H1 (cell line): Measurements from ENCODE around the gene PABPC1L. TPM values are rescaled to one million over a fixed set of nuclear protein-coding genes. Genes with fewer than 3 reads are reported as not detected.
A peak's percentile ranks its signal among the peaks of the same experiment; 100 is the strongest.

Source experiments
- ASH2L ChIP-seq: fragments of 200-600, 300-600 bp; sonication (generic); IDR thresholded peaks from one replicate; pipeline ENCODE4 v1.7.1; 2017; ENCODE audit warnings: low read length
- BCL11A ChIP-seq, 2 experiments: IDR thresholded peaks; one replicate each; pipeline ENCODE4 v1.6.1; 2011; ENCODE audit warnings: low read depth in 2 of 2, low read length in 2 of 2, mild to moderate bottlenecking in 2 of 2
- BRCA1 ChIP-seq: IDR thresholded peaks from 2 replicates; pipeline ENCODE4 v1.6.1; 2012; ENCODE audit warnings: low read depth, low read length, improper control_type of control experiment
- CHD2 ChIP-seq: IDR thresholded peaks from 2 replicates; pipeline ENCODE4 v1.6.1; 2012; ENCODE audit warnings: low read length, improper control_type of control experiment
- EP300 ChIP-seq, 2 experiments: IDR thresholded peaks; 1 replicate in 1 of 2; 2 replicates in 1 of 2; pipeline ENCODE4 v1.6.1; 2011 to 2012; ENCODE audit warnings: low read depth in 2 of 2, low read length in 2 of 2, mild to moderate bottlenecking in 2 of 2, borderline replicate concordance in 1 of 2, inconsistent platforms in 1 of 2, moderate library complexity in 1 of 2
- GABPA ChIP-seq: IDR thresholded peaks from 2 replicates; pipeline ENCODE4 v1.6.1; 2011; ENCODE audit warnings: mild to moderate bottlenecking, low read length, moderate library complexity, borderline replicate concordance; ENCODE audit not compliant: insufficient read depth
- JUND ChIP-seq: IDR thresholded peaks from 2 replicates; pipeline ENCODE4 v1.6.1; 2011; ENCODE audit warnings: mild to moderate bottlenecking, improper control_type of control experiment, low read length
- KDM1A ChIP-seq: fragments of 200-600, 300-600 bp; sonication (generic); IDR thresholded peaks from 2 replicates; pipeline ENCODE4 v1.7.1; 2016; ENCODE audit warnings: mild to moderate bottlenecking, low read length, borderline replicate concordance
- MAX ChIP-seq: IDR thresholded peaks from 2 replicates; pipeline ENCODE4 v1.6.1; 2012; ENCODE audit warnings: inconsistent platforms
- POLR2AphosphoS5 ChIP-seq: IDR thresholded peaks from 2 replicates; pipeline ENCODE4 v1.6.1; 2011; ENCODE audit warnings: low read depth, low read length
- RAD21 ChIP-seq, 2 experiments: IDR thresholded peaks in 1 of 2; conservative IDR thresholded peaks in 1 of 2; 2 replicates each; pipeline ENCODE4 v1.6.1; 2011; ENCODE audit warnings: low read depth in 2 of 2, low read length in 2 of 2, improper control_type of control experiment in 1 of 2, inconsistent platforms in 1 of 2, mild to moderate bottlenecking in 1 of 2, moderate library complexity in 1 of 2
- TCF12 ChIP-seq: IDR thresholded peaks from 2 replicates; pipeline ENCODE4 v1.6.1; 2011; ENCODE audit warnings: low read depth, mild to moderate bottlenecking, low read length
- USF2 ChIP-seq: IDR thresholded peaks from 2 replicates; pipeline ENCODE4 v1.6.1; 2011; ENCODE audit warnings: low read length, improper control_type of control experiment
- polyA plus RNA-seq, 7 experiments: library from polyadenylated mRNA; depleted of rRNA in 3 of 7; stranded (reverse) in 5 of 7; unstranded in 2 of 7; fragments of >200 nt in 5 of 7; fragments of 200-250 nt in 2 of 7; gene quantifications; 1 replicate in 5 of 7; 2 replicates in 1 of 7; 4 replicates in 1 of 7; pipeline versions ENCODE4 v1.2.1 to v1.2.3, GENCODE V29; 2011 to 2013; ENCODE audit warnings: missing spikeins in 2 of 7, mixed read lengths in 2 of 7
- total RNA-seq: library from RNA; stranded (reverse); fragmentation: NEBNext Ultra II Directional; extraction: Animal tissue kit (Norgen Biotek cat#: 25700); gene quantifications from 2 replicates; pipeline ENCODE4 v1.2.1, GENCODE V29; 2021

Gene PABPC1L
- total and polyA plus RNA-seq, 2 of the 8 experiments (the other 6 are each of a cell fraction or from before 2014, with no cell fraction given) = 61.1 to 108 TPM

- TF ChIP-seq RAD21 (IDR thresholded peaks at IDR 0.05 in 1 of 2, conservative IDR thresholded peaks at IDR 0.05 in 1 of 2; ENCODE audit: low read depth in 2 of 2, low read length in 2 of 2) (no peak), USF2 (no peak), BRCA1 (no peak), EP300 (IDR thresholded peaks at IDR 0.05; ENCODE audit: borderline replicate concordance in 1 of 2, low read depth in 2 of 2, low read length in 2 of 2) (no peak), JUND (no peak), KDM1A (no peak), MAX (peak; percentile 94), CHD2 (peak; percentile 34; the same call in 1 of the 2 replicates), GABPA (no peak), ASH2L (peak; percentile 75), BCL11A (IDR thresholded peaks at IDR 0.05; ENCODE audit: low read depth in 2 of 2, low read length in 2 of 2) (no peak), POLR2AphosphoS5 (peak; percentile 60), TCF12 (0 out of 2 replicates have a peak, but pooled peaks have one; percentile 3)
Observed at GRCh38 chr20:44960103-44960852, 50.4 kb downstream of the PABPC1L start, which contains the start of gene TOMM34 (continued).
